Upper lobe of right lung (tissue), 1 donor: ENCODE data around the gene ITSN1. TPM values are rescaled to one million over a fixed set of nuclear protein-coding genes. Genes with fewer than 3 reads are reported as not detected.

Experiments
- ATAC-seq: fragments of 200-7000 bp; cut with Tn5 transposase; one replicate; pipeline ENCODE4 v1.9.1; 2020; ENCODE audit warnings: mild to moderate bottlenecking, moderate library complexity
- DNase-seq: peaks from one replicate; pipeline ENCODE4 v3.0.0-alpha.2; 2020
- H3K27ac ChIP-seq: fragments of 200-600 bp; one replicate; pipeline ENCODE4 v1.8.0; 2022
- H3K27me3 ChIP-seq: fragments of 200-600 bp; one replicate; pipeline ENCODE4 v1.8.0; 2022; ENCODE audit warnings: mild to moderate bottlenecking
- H3K36me3 ChIP-seq: fragments of 200-600 bp; one replicate; pipeline ENCODE4 v1.8.0; 2022
- H3K4me1 ChIP-seq: fragments of 200-600 bp; one replicate; pipeline ENCODE4 v1.8.0; 2022
- H3K4me3 ChIP-seq: fragments of 200-600 bp; one replicate; pipeline ENCODE4 v1.8.0; 2022; ENCODE audit warnings: mild to moderate bottlenecking
- H3K9me3 ChIP-seq: fragments of 200-600 bp; one replicate; pipeline ENCODE4 v1.8.0; 2022
- intact Hi-C: fragments of 100-400 bp; cut with DNase I; formaldehyde crosslinking; loops from one replicate; pipeline ENCODE4 v1.11.0; 2022
- total RNA-seq: library from RNA; stranded (reverse); fragmentation: NEBNext Ultra II Directional; extraction: Animal tissue kit (Norgen Biotek cat#: 25700); gene quantifications from one replicate; pipeline ENCODE4 v1.2.1, GENCODE V29; 2021
- TF ChIP-seq, protein P1 (sequence below): fragments of 200-600 bp; IDR thresholded peaks from one replicate; pipeline ENCODE4 v1.8.0; 2022; ENCODE audit warnings: antibody characterized with exemption
- donor health status: DM: no; HTN: yes; CAD: no; lungs with severe emphysema.

ITSN1 gene
- total RNA-seq, 1 donor from 2014 or later = 32.0 TPM

DNA sequence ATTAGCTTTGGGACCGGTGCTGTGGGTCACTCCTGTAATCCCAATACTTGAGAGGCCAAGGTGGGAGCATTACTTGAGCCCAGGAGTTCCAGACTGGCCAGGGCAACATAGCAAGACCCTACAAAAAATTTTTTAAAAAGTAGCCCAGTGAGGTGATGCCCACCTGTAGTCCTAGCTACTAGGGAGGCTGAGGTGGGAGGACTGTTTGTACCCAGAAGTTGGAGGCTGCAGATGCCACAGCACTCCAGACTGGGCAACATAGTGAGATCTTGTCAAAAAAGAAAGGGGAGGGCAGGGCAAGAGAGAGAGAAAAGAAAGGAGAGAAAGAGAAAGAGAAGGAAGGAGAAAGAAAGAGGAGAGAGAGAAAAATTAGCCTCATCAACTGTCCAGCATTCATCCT, 6.3 kb downstream of the ITSN1 start:
- DNase-seq = no peak
- TF ChIP-seq, protein P1, sequence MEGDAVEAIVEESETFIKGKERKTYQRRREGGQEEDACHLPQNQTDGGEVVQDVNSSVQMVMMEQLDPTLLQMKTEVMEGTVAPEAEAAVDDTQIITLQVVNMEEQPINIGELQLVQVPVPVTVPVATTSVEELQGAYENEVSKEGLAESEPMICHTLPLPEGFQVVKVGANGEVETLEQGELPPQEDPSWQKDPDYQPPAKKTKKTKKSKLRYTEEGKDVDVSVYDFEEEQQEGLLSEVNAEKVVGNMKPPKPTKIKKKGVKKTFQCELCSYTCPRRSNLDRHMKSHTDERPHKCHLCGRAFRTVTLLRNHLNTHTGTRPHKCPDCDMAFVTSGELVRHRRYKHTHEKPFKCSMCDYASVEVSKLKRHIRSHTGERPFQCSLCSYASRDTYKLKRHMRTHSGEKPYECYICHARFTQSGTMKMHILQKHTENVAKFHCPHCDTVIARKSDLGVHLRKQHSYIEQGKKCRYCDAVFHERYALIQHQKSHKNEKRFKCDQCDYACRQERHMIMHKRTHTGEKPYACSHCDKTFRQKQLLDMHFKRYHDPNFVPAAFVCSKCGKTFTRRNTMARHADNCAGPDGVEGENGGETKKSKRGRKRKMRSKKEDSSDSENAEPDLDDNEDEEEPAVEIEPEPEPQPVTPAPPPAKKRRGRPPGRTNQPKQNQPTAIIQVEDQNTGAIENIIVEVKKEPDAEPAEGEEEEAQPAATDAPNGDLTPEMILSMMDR = no peak
- Histone ChIP-seq H3K4me3 (no peak overlapping the region), H3K27ac (no peak overlapping the region), H3K27me3 (no peaks in the 10 kb centered on the region), H3K4me1 (peaks cover 16% of the 10 kb centered on the region), H3K36me3 (no peaks in the 10 kb centered on the region), H3K9me3 (no peaks in the 10 kb centered on the region)
- intact Hi-C loops = no loop called here
- no peak for ATAC-seq

DNA sequence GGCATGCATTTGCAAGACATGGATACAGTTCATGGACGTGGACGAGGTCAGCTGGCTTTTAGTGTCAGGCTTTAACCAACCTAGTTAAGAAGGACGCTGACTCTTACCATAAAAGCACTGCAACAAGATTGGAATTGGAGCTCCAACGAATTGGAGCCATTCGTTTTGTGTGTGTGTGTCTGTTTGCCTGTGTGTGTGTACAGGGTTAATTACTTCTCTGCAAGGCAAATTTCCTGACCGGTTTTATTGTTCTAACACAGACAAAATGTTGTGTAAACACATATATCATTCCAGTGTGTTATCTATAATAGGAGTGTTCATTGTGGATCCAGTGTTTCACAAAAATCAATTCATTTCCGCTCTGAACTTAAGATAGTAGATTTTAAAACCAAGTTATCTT, 7.9 kb downstream of the ITSN1 start:
- intact Hi-C loops = no loop called here
- no peak for ATAC-seq

DNA sequence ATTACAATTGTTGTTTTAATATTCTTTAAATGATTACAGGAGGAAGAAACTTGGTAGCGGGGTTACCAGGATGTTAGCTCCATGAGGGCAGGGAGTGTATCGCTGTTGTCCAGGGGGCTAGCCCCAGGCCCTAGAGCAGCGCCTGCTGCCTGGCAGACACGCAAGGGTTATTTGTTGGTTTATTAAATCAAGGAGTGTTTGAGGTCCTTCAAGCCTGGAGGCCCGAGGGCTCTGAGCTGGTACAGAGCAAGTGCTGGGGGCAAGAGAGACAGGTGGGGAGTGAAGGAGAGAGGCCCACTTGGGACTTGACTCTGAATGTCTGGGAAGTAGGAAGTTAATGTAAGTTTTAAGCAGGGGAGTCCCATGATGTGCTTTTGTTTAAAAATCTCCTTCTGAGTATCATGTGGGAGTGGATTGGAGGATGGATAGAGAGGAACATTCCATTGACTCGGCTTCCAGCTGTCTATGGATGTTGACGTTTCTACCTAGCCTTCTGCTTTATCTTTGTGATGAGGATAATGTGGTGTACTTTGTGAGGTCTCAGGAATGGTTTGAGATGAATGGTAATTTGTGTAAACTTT, 8.7 kb downstream of the ITSN1 start:
- H3K4me1 ChIP-seq = peaks cover 11% of the 10 kb centered on the region
- H3K27me3 ChIP-seq = no peaks in the 10 kb centered on the region
- no peaks in the 10 kb centered on the region for H3K9me3 ChIP-seq
- H3K27ac ChIP-seq = no peak overlapping the region
- intact Hi-C loops = no loop called here
- DNase-seq = no peak
- no peak overlapping the region for H3K4me3 ChIP-seq
- no peaks in the 10 kb centered on the region for H3K36me3 ChIP-seq
- no peak for ATAC-seq
- TF ChIP-seq, protein P1 = no peak

More for the DNA sequence above, 7.9 kb downstream of the ITSN1 start:
- H3K27me3 ChIP-seq = no peaks in the 10 kb centered on the region
- DNase-seq = no peak
- no peaks in the 10 kb centered on the region for H3K36me3 ChIP-seq
- H3K4me1 ChIP-seq = peaks cover 9% of the 10 kb centered on the region
- H3K4me3 ChIP-seq = no peak overlapping the region
- TF ChIP-seq, protein P1 = no peak
- H3K27ac ChIP-seq = no peak overlapping the region
- H3K9me3 ChIP-seq = no peaks in the 10 kb centered on the region

DNA sequence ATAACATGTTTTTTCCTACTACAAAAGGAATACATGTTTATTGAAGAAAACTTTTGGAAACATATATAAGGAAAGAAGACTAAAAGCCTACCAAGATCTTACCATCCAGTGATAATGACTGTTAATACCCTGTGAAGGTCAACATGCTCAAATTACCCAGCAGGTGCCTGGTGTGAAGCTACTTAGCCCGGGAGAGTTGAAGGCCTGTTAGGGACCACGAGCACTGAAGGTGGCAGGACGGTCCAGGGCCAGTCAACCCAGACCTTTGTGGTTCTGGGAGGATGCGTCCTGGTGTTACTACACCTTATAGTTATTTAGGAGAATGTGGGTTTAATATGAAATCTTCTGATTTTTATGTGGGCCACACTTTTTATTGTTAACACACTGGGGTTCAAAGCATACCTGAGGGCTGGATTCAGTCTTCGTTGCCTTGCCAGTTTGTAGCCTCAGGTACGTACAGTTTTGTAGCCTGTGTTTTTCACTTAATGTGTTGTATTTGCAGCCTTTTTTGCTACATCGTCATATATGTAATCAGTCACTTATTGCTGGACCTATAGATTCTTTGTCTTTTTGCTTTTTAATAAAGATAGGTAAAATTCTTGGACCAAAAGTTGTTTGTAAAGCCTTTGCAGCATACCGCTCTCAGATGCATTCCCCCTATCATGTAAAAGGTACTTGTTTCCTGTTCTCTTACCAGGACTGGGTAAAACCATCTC, 9.8 kb downstream of the ITSN1 start:
- H3K4me1 ChIP-seq = peaks cover 21% of the 10 kb centered on the region
- no peaks in the 10 kb centered on the region for H3K27me3 ChIP-seq
- TF ChIP-seq, protein P1 = no peak
- H3K4me3 ChIP-seq = no peak overlapping the region
- H3K36me3 ChIP-seq = no peaks in the 10 kb centered on the region
- no peak overlapping the region for H3K27ac ChIP-seq
- ATAC-seq (no peak), DNase-seq (no peak)
- no peaks in the 10 kb centered on the region for H3K9me3 ChIP-seq
- intact Hi-C loops = no loop called here

DNA sequence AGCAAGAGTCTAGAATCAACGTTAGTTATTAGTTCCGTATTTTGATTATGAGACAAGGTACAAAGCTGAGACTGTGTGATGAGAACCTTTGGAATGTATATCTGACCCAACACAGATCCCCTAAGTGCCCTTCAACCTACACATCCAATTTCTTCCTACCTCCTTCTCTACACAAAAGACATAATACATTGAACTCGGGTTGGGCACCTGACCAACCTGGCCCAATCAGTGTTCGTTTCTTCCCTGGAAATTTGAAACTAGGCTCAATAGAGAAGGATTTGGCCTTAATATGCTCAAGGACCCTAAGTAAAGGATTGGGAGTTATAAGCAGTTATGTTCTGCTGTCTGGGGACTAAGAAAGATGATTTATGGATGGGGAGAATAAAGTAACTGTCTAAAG, 12.1 kb downstream of the ITSN1 start:
- intact Hi-C loops = no loop called here
- no peaks in the 10 kb centered on the region for H3K27me3 ChIP-seq
- TF ChIP-seq, protein P1 = no peak
- H3K9me3 ChIP-seq = no peaks in the 10 kb centered on the region
- DNase-seq (no peak), ATAC-seq (no peak)
- no peak overlapping the region for H3K27ac ChIP-seq
- no peak overlapping the region for H3K4me3 ChIP-seq
- H3K36me3 ChIP-seq = no peaks in the 10 kb centered on the region
- H3K4me1 ChIP-seq = peaks cover 35% of the 10 kb centered on the region
